GM04504 (cell line): ENCODE results near the gene ERBB4.

Experiments used
- DNase-seq: peaks from one replicate; pipeline ENCODE4 v3.0.0-alpha.2; 2012; ENCODE audit warnings: low read depth

ERBB4 gene

DNA sequence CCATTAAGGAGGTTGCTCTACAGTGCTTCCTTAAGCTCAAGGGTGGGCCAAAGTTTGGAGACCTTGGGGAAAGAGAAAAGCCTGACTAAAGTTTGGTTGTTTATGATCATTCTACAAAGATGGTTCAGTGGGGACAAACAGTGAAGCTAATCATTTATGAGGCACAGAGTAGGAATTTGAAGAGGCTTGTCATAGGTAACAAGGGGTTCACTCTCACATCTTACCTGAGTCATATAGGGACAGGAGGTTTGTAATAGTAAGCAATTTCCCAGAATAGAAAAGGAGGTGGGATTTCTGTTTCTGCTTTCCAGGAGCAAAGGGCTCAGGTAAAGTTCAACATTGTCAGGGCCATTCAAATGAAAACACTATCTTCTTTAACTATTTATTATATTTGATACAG, 1194.3 kb downstream of the ERBB4 start:
- no peak for DNase-seq

DNA sequence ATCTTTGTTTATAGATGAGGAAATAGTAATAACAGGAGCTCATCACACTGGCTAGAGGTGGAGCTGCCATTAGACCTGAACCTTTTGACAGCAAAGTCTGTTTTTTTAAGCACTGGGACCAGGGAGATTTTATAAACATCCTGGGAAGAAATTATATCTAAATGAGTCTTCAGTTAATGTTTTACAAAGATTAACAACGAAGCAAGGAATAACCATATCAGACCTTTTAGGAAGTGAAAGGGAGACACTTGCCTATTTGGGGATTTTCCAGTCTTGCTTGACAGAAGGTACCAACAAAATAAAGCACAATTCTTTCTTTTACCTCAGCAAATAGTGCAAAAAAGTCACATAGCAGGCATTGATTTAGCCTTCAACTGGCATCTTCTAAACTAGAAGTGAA, 1205.2 kb downstream of the ERBB4 start:
- DNase-seq: no peak

DNA sequence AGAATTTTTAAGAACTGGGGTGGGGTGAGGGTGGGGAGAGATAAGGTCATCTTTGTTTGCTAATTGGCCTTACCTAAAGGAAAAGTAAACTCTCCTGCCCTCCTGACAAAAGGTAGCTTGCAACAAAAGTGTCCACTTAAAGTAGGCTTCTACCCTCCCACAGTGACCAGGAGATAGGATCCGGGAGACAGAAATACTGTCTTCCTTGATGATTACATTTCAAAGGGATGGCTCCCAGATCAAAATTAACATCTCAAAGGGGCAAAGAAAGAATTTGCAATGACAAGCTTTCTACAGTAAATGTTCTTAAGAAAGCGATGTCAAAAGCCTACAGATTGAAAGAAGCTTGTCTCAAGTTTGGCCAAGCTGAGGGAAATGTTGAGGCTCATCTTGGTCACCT, 1206.9 kb downstream of the ERBB4 start:
- DNase-seq: no peak

DNA sequence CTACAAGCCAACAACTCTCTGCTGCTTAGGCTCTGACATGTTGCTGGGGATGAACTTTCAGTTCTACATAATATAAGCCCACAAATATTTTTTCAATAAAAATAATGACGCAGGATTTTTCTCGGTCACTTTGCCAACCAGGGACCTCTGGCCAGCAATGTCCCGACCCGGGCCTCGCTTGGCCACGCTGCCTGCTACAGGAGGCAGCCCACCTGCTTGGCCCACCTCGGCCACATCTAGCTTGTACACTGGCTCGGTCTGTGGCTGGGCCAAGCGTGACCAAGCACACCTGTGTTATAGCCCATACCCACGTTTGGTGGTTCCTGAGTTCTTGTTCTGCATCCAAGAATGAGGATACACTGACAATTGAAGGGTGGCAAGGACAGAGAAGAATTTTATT, 1208.7 kb downstream of the ERBB4 start:
- no peak for DNase-seq

DNA sequence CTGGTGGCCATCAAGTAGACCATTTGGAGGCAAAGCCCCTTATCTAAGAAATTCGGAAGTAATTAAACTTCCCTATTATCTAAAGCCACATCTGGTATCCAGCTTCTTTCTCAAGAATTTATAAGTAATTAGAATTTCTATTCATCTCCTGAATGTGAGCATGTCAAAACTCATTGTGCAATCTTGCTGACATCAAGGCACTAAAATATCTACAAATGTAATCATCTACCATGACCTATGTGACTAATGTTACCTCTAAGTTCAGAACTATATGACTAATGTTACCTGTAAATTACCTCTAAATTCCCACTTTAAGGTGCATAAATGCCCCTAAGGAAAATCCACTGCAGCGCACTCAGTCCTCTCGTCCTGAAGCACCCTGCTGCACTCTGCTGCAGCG, 1209.2 kb downstream of the ERBB4 start:
- DNase-seq: no peak

DNA sequence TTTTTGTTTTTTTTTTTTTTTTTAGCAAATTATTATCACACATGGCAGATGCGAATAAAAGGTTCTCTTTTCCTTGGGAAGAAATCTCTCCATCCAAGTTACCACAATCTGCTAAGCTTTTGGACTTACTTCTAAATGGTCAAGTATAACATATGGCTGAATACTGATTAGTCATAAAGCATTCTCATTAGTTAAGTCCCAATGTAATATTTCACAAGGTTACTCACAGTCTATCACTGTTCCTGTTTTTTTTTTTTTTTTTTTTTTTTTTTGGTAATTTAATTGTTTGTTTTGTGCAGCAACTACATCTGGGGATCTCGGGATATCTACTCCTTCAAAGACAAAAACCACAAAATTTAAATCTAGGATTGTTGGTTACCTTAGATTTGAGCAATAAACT, 1210.5 kb downstream of the ERBB4 start:
- no peak for DNase-seq
